K562 (cell line): ENCODE results near the gene EPHA1. TPM values are rescaled to one million over a fixed set of nuclear protein-coding genes. Genes with fewer than 3 reads are reported as not detected.

Source experiments
- ASH1L ChIP-seq: fragments of 450-650 bp; IDR thresholded peaks from 2 replicates; pipeline ENCODE4 v1.6.1; 2018; ENCODE audit warnings: borderline replicate concordance, mild to moderate bottlenecking, low read depth; ENCODE audit not compliant: partially characterized antibody
- BRCA1 ChIP-seq, 2 experiments: fragments of 450-650 bp in 1 of 2; sonication (generic) in 1 of 2; formaldehyde crosslinking in 1 of 2; IDR thresholded peaks; 2 replicates each; pipeline versions ENCODE4 v1.5.0 to v1.6.1; 2017 to 2020; ENCODE audit warnings: mild to moderate bottlenecking in 1 of 2, missing genetic modification reagents in 1 of 2
- BRF1 ChIP-seq: IDR thresholded peaks from 3 replicates; pipeline ENCODE4 v1.6.1; 2011; ENCODE audit warnings: borderline replicate concordance, mild to moderate bottlenecking; ENCODE audit not compliant: insufficient read length; ENCODE audit errors: extremely low read depth
- ETV6 ChIP-seq, 3 experiments: fragments of 150-350 bp in 1 of 3; sonication (generic) in 1 of 3; formaldehyde crosslinking in 1 of 3; IDR thresholded peaks; 2 replicates each; pipeline versions ENCODE4 v1.6.1 to v1.8.0; 2014 to 2022; ENCODE audit warnings: borderline replicate concordance in 2 of 3, low read depth in 2 of 3, antibody characterized with exemption in 1 of 3, low read length in 1 of 3, mild to moderate bottlenecking in 1 of 3, missing genetic modification reagents in 1 of 3
- HDAC2 ChIP-seq: fragments of 450-650 bp; IDR thresholded peaks from 2 replicates; pipeline ENCODE4 v1.6.1; 2016; ENCODE audit warnings: mild to moderate bottlenecking
- MGA ChIP-seq: fragments of 450-650 bp; IDR thresholded peaks from 2 replicates; pipeline ENCODE4 v1.6.1; 2016; ENCODE audit warnings: mild to moderate bottlenecking, moderate library complexity
- NCOA1 ChIP-seq: fragments of 450-650 bp; IDR thresholded peaks from 2 replicates; pipeline ENCODE4 v1.6.1; 2016; ENCODE audit warnings: low read depth
- NFATC3 ChIP-seq: fragments of 450-650 bp; IDR thresholded peaks from 2 replicates; pipeline ENCODE4 v1.6.1; 2017; ENCODE audit warnings: mild to moderate bottlenecking
- PTRF ChIP-seq: fragments of 450-650 bp; IDR thresholded peaks from 2 replicates; pipeline ENCODE4 v1.6.1; 2016; ENCODE audit warnings: mild to moderate bottlenecking, missing genetic modification characterization, missing compliant biosample characterization
- SAFB ChIP-seq: fragments of 200-400 bp; formaldehyde crosslinking; IDR thresholded peaks from 2 replicates; pipeline ENCODE4 v1.6.1; 2017; ENCODE audit warnings: low read depth, low read length, borderline replicate concordance
- TFAP4 ChIP-seq: sonication (generic); formaldehyde crosslinking; IDR thresholded peaks from 2 replicates; pipeline ENCODE4 v1.8.0; 2022; ENCODE audit warnings: missing genetic modification reagents, mild to moderate bottlenecking, moderate library complexity, borderline replicate concordance
- USF2 ChIP-seq: sonication (generic); formaldehyde crosslinking; IDR thresholded peaks from 2 replicates; pipeline ENCODE4 v1.5.0; 2020; ENCODE audit warnings: missing genetic modification reagents
- ZNF584 ChIP-seq: fragments of 200-800 bp; sonication (Bioruptor generic); IDR thresholded peaks from 2 replicates; pipeline ENCODE4 v1.6.1; 2016; ENCODE audit warnings: low read depth, mild to moderate bottlenecking, missing genetic modification characterization, missing compliant biosample characterization
- polyA plus RNA-seq, 8 experiments: library from polyadenylated mRNA; depleted of rRNA in 4 of 8; stranded (reverse) in 5 of 8; unstranded in 3 of 8; fragments of >200 nt; fragmentation: Nextera tagmentation in 2 of 8; fragmentation: Illumina TruSeq in 1 of 8; extraction: Ambion mirVana in 2 of 8; extraction: Trizol in 1 of 8; gene quantifications; 2 replicates each; pipeline versions ENCODE4 v1.2.1 to v1.2.3, GENCODE V29; 2011 to 2014; ENCODE audit warnings: inconsistent platforms in 1 of 8, missing spikeins in 1 of 8
- total RNA-seq, 7 experiments: library from RNA; depleted of rRNA in 6 of 7; stranded (reverse); fragments of >200 nt in 6 of 7; fragmentation: Illumina TruSeq in 2 of 7; extraction: Trizol in 2 of 7; gene quantifications; 2 replicates each; pipeline versions ENCODE4 v1.2.1 to v1.2.3, GENCODE V29; 2011 to 2021; ENCODE audit warnings: low replicate concordance in 1 of 7

Gene EPHA1
- total and polyA plus RNA-seq, 9 of the 15 experiments (the other 6 are each of a cell fraction or from before 2014, with no cell fraction given) = 0.22 to 0.57 (median 0.32) TPM; not detected in 6

- no peak for TF ChIP-seq MGA
- TF ChIP-seq USF2 = no peak
- TF ChIP-seq BRCA1 (IDR thresholded peaks at IDR 0.05) = no peak
- no peak for TF ChIP-seq BRCA1 (CRISPR knock-in tag; IDR thresholded peaks at IDR 0.05)
- no peak for TF ChIP-seq ZNF584 (CRISPR knock-in tag)
- no peak for TF ChIP-seq TFAP4 (CRISPR knock-in tag)
- TF ChIP-seq PTRF (tag) = no peak
- no peak for TF ChIP-seq BRF1
- TF ChIP-seq ASH1L = peak; percentile 25
- TF ChIP-seq SAFB = no peak
- no peak for TF ChIP-seq NCOA1
- TF ChIP-seq HDAC2 = no peak
- TF ChIP-seq NFATC3 = 0 out of 2 replicates have a peak, but pooled peaks have one; percentile 47
- no peak for TF ChIP-seq ETV6 (IDR thresholded peaks at IDR 0.05; ENCODE audit: borderline replicate concordance in 1 of 2, low read depth in 2 of 2, low read length in 1 of 2)
- TF ChIP-seq ETV6 (CRISPR knock-in tag; IDR thresholded peaks at IDR 0.05; ENCODE audit: borderline replicate concordance) = no peak
Observed at GRCh38 chr7:143385891-143386781, 22.5 kb downstream of the EPHA1 start (continued).
